ENCODE measurements around the gene FUZ.

The FUZ gene

DNA sequence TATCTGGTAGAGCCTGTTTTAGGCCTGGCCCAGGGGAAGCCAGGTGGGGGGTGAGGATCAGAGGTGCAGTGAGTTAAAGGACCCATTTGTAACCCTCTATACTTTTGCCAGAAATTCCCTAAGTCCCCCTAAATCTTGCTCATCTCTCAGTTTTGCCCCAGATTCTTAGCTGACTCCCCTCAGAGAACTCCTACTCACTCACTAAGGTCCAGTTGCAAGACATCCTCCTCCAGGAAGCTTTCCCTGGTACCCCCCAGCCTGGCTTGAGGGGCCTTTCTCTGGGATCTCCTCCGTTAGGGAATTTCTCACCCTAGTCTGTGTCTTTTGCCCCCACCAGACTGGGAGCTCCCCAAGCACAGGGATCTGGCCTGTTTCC lies 51.9 kb downstream of the FUZ start:
- TF ChIP-seq, protein P1, sequence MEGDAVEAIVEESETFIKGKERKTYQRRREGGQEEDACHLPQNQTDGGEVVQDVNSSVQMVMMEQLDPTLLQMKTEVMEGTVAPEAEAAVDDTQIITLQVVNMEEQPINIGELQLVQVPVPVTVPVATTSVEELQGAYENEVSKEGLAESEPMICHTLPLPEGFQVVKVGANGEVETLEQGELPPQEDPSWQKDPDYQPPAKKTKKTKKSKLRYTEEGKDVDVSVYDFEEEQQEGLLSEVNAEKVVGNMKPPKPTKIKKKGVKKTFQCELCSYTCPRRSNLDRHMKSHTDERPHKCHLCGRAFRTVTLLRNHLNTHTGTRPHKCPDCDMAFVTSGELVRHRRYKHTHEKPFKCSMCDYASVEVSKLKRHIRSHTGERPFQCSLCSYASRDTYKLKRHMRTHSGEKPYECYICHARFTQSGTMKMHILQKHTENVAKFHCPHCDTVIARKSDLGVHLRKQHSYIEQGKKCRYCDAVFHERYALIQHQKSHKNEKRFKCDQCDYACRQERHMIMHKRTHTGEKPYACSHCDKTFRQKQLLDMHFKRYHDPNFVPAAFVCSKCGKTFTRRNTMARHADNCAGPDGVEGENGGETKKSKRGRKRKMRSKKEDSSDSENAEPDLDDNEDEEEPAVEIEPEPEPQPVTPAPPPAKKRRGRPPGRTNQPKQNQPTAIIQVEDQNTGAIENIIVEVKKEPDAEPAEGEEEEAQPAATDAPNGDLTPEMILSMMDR (IDR thresholded peaks at IDR 0.05; ENCODE audit: low read depth, low read length): no peak
- no peaks in the 10 kb centered on the region for H3K4me1 ChIP-seq
- no peaks in the 10 kb centered on the region for H3K9me3 ChIP-seq
- no peaks in the 10 kb centered on the region for H3K27me3 ChIP-seq
- no peaks in the 10 kb centered on the region for H3K36me3 ChIP-seq
- H3K4me3 ChIP-seq (ENCODE audit: low read depth, low read length): no peak overlapping the region
- no peak for DNase-seq

- no peaks in the 10 kb centered on the region for H3K36me3 ChIP-seq
- TF ChIP-seq, protein P1 (IDR thresholded peaks at IDR 0.05; ENCODE audit: low read depth, low read length): no peak
- DNase-seq: no peak
- no peaks in the 10 kb centered on the region for H3K4me1 ChIP-seq
- H3K27me3 ChIP-seq: no peaks in the 10 kb centered on the region
- H3K4me3 ChIP-seq (ENCODE audit: low read depth, low read length): no peak overlapping the region
- no peaks in the 10 kb centered on the region for H3K9me3 ChIP-seq
These were observed 54.8 kb downstream of the FUZ start for GRCh38 chr19:49758292-49758691.
